ENCODE data around the gene RPL13A.

The RPL13A gene

DNA sequence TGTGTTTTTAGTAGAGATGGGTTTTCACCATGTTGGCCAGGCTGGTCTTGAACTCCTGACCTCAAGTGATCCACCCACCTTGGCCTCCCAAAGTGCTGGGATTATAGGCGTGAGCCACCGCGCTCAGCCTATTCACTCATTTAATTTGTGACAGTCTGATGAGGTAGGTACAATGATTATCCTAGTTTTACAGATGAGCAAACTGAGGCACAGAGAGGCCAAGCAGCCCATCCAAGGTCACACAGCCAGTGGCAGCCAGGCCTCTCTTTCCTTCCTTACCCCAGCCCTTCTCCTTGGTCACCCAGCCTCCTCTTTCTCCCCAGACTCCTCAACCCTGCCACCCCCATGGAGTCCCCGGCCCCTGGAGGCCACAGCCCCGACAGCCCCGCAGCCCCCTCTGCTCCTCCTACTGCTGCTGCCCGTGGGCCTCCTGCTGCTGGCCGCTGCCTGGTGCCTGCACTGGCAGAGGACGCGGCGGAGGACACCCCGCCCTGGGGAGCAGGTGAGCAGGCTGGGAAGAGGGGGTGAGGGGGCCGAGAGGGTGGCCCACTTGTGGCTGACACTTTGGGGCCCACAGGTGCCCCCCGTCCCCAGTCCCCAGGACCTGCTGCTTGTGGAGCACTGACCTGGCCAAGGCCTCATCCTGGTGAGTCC is 7.3 kb upstream of the RPL13A start:
- no peak for DNase-seq (ENCODE audit: low read depth in 2 of 2, low spot score in 1 of 2)

DNA sequence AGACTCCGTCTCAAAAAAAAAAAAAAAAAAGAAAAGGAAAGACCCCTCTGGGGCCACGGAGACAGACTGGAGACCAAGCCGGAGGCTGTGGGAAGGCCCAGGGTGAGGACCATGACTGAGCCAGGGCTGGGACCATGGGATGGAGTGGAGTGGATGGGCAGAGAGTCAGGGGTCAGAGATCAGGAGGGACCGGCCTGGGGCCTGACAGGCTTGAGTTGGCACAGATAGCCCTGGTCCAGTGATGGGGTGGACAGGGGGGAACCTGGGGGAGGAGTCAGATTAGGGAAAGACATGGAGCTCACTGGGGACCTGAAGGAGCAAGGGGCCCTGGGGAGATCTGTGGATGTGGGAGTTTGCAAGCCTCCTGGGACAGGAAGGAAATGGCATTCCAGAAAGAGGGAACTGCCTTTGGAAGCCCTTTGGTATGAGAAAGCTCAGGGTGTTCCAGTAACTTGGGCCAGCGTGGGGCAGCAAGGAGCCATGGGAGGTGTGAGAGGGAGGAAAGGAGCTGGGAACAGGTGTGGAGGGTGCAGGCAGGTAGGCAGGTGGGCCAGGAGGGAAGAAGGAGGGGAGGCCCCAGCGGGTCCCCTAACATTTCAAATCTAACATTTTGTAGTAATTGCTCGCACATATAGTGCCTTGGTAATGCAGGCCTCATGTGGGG is 6.3 kb upstream of the RPL13A start:
- no peak for DNase-seq (ENCODE audit: low read depth in 2 of 2, low spot score in 1 of 2)

DNA sequence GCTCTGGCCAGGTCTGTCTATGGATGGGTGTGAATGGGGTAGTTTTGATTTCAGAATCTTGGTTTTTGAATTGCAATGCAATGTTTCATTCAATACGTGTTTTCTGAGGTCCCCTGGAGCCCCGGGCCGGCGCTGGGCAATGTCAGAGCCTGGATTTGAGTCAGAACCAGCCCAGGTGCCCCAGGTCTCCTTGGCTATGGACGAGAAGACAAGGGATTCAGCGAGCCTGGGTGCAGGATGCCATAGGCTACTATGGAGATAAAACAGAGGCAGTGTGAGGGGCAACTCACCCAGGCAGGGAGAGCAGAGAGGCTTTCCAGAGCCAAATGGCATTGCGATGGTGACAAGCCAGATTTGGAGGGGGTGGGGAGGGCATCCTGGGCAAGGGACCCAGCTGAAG is 1.2 kb upstream of the RPL13A start:
- DNase-seq (ENCODE audit: low read depth in 2 of 2, low spot score in 1 of 2), result no peak

DNA sequence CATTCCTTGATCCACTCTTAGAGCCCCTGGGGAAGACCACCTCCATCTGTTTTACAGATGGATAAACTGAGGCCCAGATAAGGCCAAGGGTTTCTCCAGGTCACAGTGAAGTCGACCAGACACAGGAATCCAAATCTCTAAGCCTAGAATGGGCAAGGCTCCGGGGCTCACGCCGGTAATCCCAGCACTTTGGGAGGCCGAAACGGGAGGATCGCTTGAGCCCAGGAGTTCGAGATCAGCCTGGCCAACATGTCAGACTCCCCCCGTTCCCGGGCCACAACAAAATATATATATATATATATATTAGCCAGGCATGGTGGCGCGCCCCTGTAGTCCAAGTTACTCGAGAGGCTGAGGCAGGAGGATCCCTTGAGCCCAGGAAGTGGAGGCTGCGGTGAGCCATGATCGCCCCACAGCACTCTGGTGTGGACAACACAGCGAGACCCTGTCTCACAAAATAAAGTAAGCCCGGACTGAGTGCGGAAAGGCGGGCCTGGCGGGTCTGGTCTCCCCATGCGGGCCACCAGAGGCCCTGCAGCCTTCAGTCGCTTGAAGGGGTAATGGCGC is 615 bp upstream of the RPL13A start:
- DNase-seq (ENCODE audit: low read depth in 2 of 2, low spot score in 1 of 2), result no peak

DNA sequence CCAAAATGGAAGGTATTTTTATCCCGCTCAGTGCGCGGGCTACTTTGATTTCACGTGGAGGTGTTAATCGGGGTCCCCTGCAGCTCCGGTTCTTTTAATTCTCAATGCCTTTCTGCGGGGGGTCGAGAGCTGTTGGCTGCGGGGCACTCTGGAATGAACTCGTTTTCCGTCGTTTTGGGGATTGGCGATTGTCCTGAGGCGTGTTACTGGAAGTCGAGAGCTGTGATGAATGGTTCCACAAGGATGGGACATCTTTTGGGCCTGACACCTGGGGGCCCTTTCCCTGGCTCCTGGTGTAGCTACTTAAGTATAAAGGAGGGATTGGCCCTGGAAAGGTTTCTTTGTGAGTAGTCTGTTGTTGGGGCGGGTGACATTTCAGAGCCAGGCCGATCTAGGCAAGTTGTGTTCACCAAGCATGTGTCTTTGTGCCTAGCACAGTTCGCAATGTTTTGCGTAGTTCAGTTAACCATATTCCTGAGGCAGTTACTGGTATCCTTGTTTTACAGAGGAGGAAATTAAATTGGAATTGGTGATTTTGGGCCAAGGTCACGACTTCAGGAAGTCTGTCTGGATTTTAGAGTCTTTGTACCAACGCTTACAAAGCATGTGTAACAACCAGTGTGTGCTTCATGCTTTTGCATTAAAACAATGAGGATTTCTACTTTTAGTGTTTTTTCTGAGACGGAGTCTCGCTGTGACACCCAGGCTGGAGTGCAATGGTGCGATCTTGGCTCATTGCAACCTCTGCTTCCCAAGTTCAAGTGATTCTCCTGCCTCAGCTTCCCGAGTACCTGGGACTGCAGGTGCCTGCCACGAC is 846 bp downstream of the RPL13A start:
- no peak for DNase-seq (ENCODE audit: low read depth in 2 of 2, low spot score in 1 of 2)

DNA sequence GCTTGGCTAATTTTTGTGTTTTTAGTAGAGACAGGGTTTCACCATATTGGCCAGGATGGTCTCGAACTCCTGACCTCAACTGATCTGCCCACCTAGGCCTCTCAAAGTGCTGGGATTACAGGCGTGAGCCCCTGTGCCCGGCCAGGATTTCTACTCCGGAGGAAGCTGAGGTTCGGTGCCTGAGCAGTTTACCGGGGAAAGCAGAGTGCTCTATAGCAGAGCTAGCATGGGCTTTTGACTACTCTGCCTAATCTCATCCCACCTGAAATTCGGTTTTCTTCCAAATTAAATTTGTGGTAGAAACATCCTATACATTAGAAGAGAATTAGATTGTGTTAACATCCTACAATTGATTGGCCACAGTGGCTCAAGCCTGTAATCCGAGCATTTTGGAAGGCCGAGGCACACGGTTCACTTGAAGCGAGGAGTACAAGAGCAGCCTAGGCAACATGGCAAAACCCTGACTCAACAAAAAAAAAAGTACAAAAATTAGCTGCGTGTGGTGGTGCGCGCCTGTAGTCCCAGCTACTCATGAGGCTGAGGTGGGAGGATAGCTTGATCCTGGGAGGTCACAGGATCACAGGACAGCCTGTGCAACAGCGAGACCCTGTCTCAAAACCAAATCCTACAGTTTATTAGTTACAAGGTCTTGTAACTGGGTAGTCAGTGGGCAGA is 1.6 kb downstream of the RPL13A start:
- no peak for DNase-seq (ENCODE audit: low read depth in 2 of 2, low spot score in 1 of 2)

DNA sequence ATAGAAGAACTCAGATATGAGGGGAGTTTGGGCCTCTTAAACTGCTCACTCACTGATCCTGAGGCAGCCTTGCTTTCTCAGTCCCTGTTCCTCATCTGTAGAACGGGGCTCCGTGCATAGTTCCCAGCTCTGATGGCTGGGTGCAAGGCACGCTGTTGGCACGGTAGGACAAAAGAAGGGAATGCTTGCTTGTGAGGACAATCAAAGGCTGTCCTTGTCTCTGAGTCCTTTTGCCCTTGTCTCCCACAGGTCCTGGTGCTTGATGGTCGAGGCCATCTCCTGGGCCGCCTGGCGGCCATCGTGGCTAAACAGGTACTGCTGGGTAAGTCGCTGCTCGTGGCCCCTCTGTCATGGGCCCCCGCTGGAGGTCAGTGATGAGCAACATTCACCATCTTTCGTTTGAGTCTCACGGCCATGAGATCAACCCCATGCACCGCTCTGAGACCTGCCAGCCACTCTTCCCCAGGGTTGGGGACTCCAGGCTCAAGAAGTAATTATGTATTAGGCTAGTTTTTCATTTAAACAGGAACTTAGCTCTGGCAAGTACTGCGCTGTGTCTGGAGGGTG is 2.3 kb downstream of the RPL13A start:
- no peak for DNase-seq (ENCODE audit: low read depth in 2 of 2, low spot score in 1 of 2)

DNA sequence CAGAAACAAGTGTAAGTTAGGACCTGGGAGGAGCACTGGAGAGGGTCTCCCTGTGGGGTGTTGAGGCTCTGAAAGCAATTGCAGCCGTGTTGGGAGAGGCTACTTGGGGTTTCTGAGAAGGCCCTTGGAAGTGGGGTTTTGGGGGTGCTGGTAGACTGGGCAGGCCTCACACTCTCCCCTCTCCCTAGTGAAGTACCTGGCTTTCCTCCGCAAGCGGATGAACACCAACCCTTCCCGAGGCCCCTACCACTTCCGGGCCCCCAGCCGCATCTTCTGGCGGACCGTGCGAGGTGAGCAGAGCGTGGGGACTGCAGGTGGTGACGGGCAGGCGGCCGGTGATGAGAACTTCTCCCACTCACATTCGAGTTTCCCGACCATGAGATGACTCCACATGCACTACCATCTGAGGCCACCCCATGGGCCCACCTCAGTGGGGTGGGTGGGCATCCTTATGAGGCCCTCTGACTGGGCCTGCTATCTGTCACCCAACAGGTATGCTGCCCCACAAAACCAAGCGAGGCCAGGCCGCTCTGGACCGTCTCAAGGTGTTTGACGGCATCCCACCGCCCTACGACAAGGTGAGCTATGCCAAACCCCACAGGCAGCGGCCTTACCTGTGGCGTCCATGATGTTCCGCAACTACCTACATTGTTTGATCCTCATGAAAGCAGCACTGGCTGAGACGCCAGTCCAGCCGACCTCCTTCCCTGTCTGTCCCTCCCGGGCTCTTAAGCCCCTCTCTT is 3.0 kb downstream of the RPL13A start:
- no peak for DNase-seq (ENCODE audit: low read depth in 2 of 2, low spot score in 1 of 2)

DNA sequence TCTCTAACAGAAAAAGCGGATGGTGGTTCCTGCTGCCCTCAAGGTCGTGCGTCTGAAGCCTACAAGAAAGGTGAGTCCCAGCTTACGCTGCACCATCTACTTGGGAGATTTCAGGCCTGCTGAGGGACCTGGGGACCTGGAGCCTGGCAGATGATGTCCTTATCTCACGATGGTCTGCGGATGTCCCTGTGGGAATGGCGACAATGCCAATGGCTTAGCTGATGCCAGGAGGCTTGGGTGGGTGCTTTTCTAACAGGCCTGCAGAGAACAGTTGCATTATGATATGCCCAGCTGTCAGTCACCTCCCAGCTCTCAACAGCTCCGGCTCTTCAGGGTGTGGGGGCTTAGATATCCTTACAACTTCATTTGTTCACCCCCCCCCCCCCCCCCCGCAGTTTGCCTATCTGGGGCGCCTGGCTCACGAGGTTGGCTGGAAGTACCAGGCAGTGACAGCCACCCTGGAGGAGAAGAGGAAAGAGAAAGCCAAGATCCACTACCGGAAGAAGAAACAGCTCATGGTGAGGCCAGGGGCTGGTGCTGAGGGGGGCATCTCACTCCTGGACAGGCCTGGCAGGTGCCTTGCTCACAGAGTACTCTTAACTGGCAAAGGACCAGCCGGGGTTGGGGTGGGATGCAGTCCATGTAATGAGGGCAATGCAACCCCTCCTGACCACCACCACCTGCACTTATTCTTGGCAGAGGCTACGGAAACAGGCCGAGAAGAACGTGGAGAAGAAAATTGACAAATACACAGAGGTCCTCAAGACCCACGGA is 3.8 kb downstream of the RPL13A start:
- no peak for DNase-seq (ENCODE audit: low read depth in 2 of 2, low spot score in 1 of 2)

DNA sequence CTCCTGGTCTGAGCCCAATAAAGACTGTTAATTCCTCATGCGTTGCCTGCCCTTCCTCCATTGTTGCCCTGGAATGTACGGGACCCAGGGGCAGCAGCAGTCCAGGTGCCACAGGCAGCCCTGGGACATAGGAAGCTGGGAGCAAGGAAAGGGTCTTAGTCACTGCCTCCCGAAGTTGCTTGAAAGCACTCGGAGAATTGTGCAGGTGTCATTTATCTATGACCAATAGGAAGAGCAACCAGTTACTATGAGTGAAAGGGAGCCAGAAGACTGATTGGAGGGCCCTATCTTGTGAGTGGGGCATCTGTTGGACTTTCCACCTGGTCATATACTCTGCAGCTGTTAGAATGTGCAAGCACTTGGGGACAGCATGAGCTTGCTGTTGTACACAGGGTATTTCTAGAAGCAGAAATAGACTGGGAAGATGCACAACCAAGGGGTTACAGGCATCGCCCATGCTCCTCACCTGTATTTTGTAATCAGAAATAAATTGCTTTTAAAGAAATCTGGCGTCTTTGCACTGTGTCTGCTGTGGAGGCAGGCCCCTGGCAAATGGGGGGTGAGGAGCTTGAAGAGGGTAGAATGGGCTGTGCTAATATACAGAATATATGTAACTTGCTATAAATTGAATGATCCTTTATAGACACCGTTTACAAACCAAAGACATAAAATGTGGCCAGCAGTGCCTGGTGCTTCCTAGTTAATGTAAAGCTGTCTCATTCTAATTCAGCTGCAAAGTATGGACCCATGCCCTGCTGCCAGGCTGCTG is 4.6 kb downstream of the RPL13A start:
- DNase-seq (ENCODE audit: low read depth in 2 of 2, low spot score in 1 of 2), result no peak

DNA sequence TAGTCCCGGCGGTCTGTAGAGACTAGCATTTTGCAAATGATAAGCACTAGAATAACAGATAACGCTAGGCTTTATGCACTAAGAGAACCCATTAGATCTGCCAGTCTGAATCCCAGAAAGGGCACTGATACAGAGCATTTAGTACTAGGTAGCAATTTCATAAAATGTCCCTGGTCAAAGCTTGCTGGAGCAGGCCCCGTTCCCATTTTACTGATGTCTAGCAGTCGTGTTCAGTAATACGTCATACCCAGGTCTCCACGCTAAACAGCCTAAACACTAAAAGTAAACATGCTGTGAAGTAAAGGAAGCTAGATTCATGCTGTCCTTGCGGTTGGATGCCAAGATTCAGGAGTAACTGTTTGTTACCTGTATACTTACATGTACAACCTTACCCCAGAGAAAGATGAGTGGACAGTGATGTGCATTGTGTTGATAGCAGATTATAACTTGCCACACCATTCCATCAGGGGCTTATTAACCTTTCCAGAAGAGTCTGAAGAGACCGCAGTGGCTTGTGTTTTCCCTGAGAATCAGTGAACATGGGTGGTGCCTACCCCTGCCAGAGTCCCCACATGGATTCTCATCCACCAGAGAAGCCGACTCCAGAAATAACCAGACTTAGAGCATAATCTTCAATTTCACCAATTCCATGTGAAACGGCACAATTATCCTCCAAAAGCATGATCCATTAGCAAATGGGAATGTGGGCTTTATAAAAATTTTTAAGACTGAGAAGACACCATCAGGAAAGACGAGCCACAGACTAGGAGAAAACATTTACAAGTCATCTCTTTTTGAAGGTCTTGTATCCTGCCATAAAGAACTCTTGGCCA is 5.4 kb downstream of the RPL13A start:
- DNase-seq (ENCODE audit: low read depth in 2 of 2, low spot score in 1 of 2), result no peak

DNA sequence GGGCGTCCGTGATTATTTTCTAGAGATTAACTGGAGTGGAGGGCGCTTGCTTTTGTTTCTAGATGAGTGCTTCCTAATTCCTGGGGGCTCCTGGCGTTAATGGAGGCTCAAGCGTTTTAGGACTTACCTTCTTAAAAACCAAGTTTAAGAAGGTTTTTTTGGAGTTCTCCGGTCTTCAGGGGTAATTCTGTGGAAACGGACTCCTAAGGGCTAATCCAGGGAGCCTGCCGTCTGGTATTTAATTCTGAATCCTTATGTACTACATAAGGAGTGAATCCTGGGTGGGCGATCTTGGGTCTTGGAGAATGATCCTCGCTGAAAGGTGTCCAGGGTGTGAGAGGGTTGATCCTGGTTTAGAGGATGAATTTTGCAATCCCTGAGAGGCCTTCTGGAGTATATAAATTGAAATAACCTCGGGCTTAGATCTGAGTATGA is 9.2 kb downstream of the RPL13A start:
- no peak for DNase-seq (ENCODE audit: low read depth in 2 of 2, low spot score in 1 of 2)

DNA sequence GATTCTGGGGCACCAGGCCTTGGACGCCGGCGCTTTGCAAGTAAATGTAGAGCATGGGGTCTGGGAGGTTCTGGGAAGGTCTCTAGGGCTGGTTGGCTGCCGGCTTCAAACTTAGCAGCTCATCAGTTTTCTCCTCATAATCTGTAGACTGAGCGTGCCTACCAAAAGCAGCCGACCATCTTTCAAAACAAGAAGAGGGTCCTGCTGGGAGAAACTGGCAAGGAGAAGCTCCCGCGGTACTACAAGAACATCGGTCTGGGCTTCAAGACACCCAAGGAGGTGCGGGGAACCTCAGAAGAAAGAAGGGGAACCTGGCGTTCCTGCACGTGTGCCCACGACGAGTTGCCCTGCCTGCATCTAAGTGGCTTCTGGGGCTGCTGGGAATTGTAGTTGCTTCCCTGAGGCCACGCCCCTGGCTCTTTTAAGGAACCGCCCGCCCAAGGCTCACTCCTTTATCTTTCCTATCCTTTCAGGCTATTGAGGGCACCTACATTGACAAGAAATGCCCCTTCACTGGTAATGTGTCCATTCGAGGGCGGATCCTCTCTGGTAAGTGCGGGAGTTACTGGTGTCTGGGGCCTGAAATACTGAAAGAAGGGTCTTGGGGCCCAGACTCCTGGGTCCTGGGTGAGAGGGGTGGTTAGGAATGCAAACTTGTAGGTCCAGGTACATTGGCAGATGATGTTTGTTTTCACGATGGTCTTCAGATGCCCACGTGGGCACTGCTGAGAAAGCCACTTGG is 9.8 kb downstream of the RPL13A start:
- peak in 1 of 2 donors; percentile 47 for DNase-seq (ENCODE audit: low read depth in 2 of 2, low spot score in 1 of 2)

DNA sequence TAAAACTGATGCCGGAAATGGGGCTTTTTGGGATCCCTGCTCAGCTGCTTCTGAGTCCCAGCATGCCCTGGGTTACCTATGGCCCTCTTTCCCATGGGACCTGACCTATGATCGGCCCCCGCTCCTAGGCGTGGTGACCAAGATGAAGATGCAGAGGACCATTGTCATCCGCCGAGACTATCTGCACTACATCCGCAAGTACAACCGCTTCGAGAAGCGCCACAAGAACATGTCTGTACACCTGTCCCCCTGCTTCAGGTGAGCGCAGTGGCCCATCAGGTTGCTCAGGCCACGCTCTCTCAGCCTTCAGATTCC is 10.3 kb downstream of the RPL13A start:
- no peak for DNase-seq (ENCODE audit: low read depth in 2 of 2, low spot score in 1 of 2)

DNA sequence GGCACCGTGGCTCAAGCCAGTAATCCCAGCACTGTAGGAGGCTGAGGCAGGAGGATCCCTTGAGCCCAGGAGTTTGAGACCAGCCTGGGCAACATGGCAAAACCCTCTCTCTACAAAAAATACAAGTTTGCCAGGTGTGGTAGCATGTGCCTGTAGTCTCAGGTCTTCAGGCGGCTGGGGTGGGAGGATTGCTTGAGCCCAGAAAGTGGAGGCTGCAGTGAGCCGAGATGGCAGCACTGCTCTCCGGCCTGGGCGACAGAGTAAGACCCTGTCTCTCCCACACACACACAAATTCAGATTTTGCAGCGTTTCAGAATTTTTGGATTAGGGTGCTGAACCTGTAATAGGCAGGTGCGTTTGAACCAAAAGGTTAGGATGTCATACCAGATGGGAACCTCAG is 11.1 kb downstream of the RPL13A start:
- DNase-seq (ENCODE audit: low read depth in 2 of 2, low spot score in 1 of 2), result no peak

DNA sequence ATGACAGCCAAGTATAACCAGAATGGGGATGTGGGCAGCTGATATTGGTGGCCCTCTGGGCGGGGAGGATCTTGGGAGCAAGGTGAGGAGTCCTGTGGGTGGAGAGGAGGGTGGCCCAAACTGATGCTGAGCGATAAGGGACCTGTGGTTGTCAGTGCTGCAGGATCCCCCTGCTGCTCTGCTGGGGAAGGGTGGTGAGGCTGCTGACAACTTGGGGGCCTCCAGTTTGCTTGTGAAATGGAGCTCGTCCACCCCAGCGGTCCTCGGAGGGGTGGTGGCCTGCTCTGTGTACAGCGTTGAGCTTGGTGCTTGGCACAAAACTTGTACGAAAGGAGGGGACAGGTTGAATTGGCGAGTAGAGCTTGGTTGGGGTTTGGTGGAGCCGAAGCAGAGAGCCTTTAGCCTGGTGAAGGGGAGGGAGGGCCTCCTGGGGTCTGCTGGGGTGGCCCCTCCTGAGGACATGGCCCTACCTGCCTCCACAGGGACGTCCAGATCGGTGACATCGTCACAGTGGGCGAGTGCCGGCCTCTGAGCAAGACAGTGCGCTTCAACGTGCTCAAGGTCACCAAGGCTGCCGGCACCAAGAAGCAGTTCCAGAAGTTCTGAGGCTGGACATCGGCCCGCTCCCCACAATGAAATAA is 11.7 kb downstream of the RPL13A start:
- DNase-seq (ENCODE audit: low read depth in 2 of 2, low spot score in 1 of 2), result no peak
